OCI-LY7 (cell line): ENCODE measurements around the gene LYZL6.

Source experiments
- CTCF ChIP-seq: fragments of 200-600 bp; sonication (generic); conservative IDR thresholded peaks from 2 replicates; pipeline ENCODE4 v1.5.1; 2014; ENCODE audit warnings: mild to moderate bottlenecking, antibody characterized with exemption, low read length, moderate library complexity, mixed read lengths
- EZH2phosphoT487 ChIP-seq: fragments of 200-600 bp; sonication (generic); IDR thresholded peaks from 2 replicates; pipeline ENCODE4 v1.6.1; 2018; ENCODE audit warnings: low read depth, borderline replicate concordance, mild to moderate bottlenecking, mixed run types, antibody characterized with exemption, low read length, moderate library complexity, mixed read lengths

GRCh38 chr17:35969558-35970380 is 26.3 kb upstream of the LYZL6 start:
- TF ChIP-seq CTCF: peak; percentile 94
- no peak for TF ChIP-seq EZH2phosphoT487
